Sigmoid colon (tissue), 4 donors: ENCODE data around the gene PRM2.

Experiments used
- CTCF ChIP-seq, 4 experiments: fragments of 450-650 bp in 3 of 4; fragments of 200-600 bp in 1 of 4; IDR thresholded peaks; one replicate each; pipeline ENCODE4 v1.5.1; 2016 to 2019; ENCODE audit warnings: antibody characterized with exemption in 4 of 4, mild to moderate bottlenecking in 3 of 4, moderate library complexity in 2 of 4
- EP300 ChIP-seq, 4 donors: sonication (generic); formaldehyde crosslinking; IDR thresholded peaks; one replicate each; pipeline ENCODE4 v1.6.1; 2017; ENCODE audit warnings: antibody characterized with exemption in 4 of 4
- POLR2A ChIP-seq, 2 donors: fragments of 450-650 bp; IDR thresholded peaks; one replicate each; pipeline ENCODE4 v1.6.1; 2016; ENCODE audit warnings: antibody characterized with exemption in 2 of 2, mild to moderate bottlenecking in 2 of 2, moderate library complexity in 2 of 2
- POLR2AphosphoS5 ChIP-seq, 4 donors: sonication (generic); formaldehyde crosslinking; IDR thresholded peaks; one replicate each; pipeline ENCODE4 v1.6.1; 2017; ENCODE audit warnings: antibody characterized with exemption in 4 of 4

DNA sequence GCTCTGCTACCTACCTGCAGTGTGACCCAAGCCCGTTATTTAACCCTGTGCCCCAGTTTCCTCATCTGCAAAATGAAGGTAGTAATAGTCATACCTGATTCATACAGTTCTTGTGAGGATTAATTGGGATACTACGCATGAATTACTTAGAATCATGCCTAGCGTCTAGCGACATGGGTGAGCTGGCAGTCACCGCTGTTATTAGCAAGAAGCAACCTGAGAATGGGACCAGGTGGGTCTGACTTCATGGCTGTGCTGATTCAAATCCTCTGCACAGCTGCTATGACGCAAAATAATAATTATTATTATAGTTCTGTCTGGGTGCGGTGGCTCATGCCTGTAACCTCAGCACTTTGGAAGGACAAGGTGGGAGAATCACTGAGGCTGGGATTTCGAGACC lies 28.1 kb downstream of the PRM2 start:
- no peak for TF ChIP-seq CTCF (IDR thresholded peaks at IDR 0.05)
- TF ChIP-seq POLR2A (IDR thresholded peaks at IDR 0.05): no peak
- no peak for TF ChIP-seq POLR2AphosphoS5 (IDR thresholded peaks at IDR 0.05)
- TF ChIP-seq EP300 (IDR thresholded peaks at IDR 0.05): no peak
